ENCODE results near the gene SPTBN5. TPM values are rescaled to one million over a fixed set of nuclear protein-coding genes. Genes with fewer than 3 reads are reported as not detected.

SPTBN5 gene
- total and polyA plus RNA-seq, 2 donors (not counting 1 experiment from before 2014, with no cell fraction given) = 0.55 to 1.4 TPM

- 39% methylated on average over 3 of the region's 5 CpGs for WGBS (ENCODE audit: insufficient coverage)
- DNase-seq = no peak
- H3K27me3 Mint-ChIP-seq = no peaks in the 10 kb centered on the region
- H3K27ac Mint-ChIP-seq = peak overlapping the region; percentile 94
- Histone ChIP-seq H2AFZ (ENCODE audit: insufficient read depth, low read depth, low read length, poor library complexity, severe bottlenecking) (no peak overlapping the region), H3K9ac (ENCODE audit: low read length) (no peak overlapping the region), H3K4me3 (ENCODE audit: control extremely low read depth in 1 of 5, extremely low read depth in 1 of 5, insufficient read depth in 1 of 5, low read depth in 2 of 5, low read length in 4 of 5) (no peak overlapping the region), H3K36me3 (replicated peaks in 1 of 2; ENCODE audit: control extremely low read depth in 1 of 2, control insufficient read depth in 1 of 2, extremely low read depth in 1 of 2, insufficient read depth in 2 of 2, low read length in 1 of 2) (peaks cover 0 to 3% of the 10 kb centered on the region in 2 experiments), H3K79me2 (ENCODE audit: control insufficient read depth, insufficient read depth, low read length) (peaks cover 24% of the 10 kb centered on the region), H3K9me3 (ENCODE audit: control extremely low read depth in 1 of 3, control insufficient read depth in 2 of 3, insufficient read depth in 1 of 3, low read length in 2 of 3) (no peaks in the 10 kb centered on the region), H3K27me3 (replicated peaks in 1 of 4; ENCODE audit: control extremely low read depth in 1 of 4, control insufficient read depth in 3 of 4, insufficient read depth in 4 of 4, low read length in 3 of 4) (no peaks in the 10 kb centered on the region), H3K27ac (ENCODE audit: low read length in 2 of 2) (peak overlapping the region; percentile 33 to 78), H3K4me2 (replicated peaks; ENCODE audit: low read depth, low read length, poor library complexity, severe bottlenecking) (peak overlapping the region; percentile 65), H4K20me1 (ENCODE audit: control insufficient read depth, insufficient read depth, low read length, poor library complexity, severe bottlenecking) (no peaks in the 10 kb centered on the region), H3K4me1 (ENCODE audit: control insufficient read depth in 2 of 2, insufficient read depth in 2 of 2, low read length in 2 of 2) (peaks cover 20 to 41% of the 10 kb centered on the region in 2 donors)
- intact Hi-C loops (cut with micrococcal nuclease) = loop anchor here (2.0 kb wide), 1 partner anchor 13 kb away; no protein-coding TSS in a partner anchor
- H3K4me3 Mint-ChIP-seq = no peak overlapping the region
- H3K4me1 Mint-ChIP-seq = peaks cover 36% of the 10 kb centered on the region
- no peaks in the 10 kb centered on the region for H3K9me3 Mint-ChIP-seq (ENCODE audit: insufficient read depth)
- ChIA-PET POLR2A (no interaction called here), CTCF (interaction anchor here (0.8 to 4.2 kb wide), 3 partner anchors 31 to 162 kb away, joined by 3 to 19 read pairs (median 15); partner anchors contain the start of gene MAPKBP1)
- no peak for TF ChIP-seq CTCF (IDR thresholded peaks at IDR 0.05)
- TF ChIP-seq EZH2 (IDR thresholded peaks at IDR 0.05; ENCODE audit: borderline replicate concordance, insufficient read depth, low read depth, low read length, poor library complexity, severe bottlenecking) = no peak
- ATAC-seq (ENCODE audit: low read depth) = no peak
Observed at GRCh38 chr15:41935566-41936020, 41.7 kb upstream of the SPTBN5 start.

- peak overlapping the region; percentile 48 for H2AFZ ChIP-seq (ENCODE audit: insufficient read depth, low read depth, low read length, poor library complexity, severe bottlenecking)
- H3K27ac ChIP-seq (ENCODE audit: low read length in 2 of 2) = peak overlapping the region; percentile 33 to 78
- peak; percentile 72 for ATAC-seq (ENCODE audit: low read depth)
- 9% methylated on average over 3 of the region's 4 CpGs for WGBS (ENCODE audit: insufficient coverage)
- H4K20me1 ChIP-seq (ENCODE audit: control insufficient read depth, insufficient read depth, low read length, poor library complexity, severe bottlenecking) = no peaks in the 10 kb centered on the region
- peak overlapping the region in 1 of 5 experiments; percentile 21 for H3K4me3 ChIP-seq (ENCODE audit: control extremely low read depth in 1 of 5, extremely low read depth in 1 of 5, insufficient read depth in 1 of 5, low read depth in 2 of 5, low read length in 4 of 5)
- ChIA-PET POLR2A (interaction anchor here (0.6 to 0.7 kb wide), 3 partner anchors 11 to 449 kb away, joined by 3 to 7 read pairs (median 3); no protein-coding TSS in a partner anchor), CTCF (interaction anchor here (0.6 to 4.2 kb wide), 4 partner anchors 31 to 162 kb away, joined by 3 to 19 read pairs (median 10); partner anchors contain the start of gene MAPKBP1)
- Mint-ChIP-seq H3K27ac (peak overlapping the region; percentile 94), H3K4me3 (peak overlapping the region; percentile 53), H3K27me3 (no peaks in the 10 kb centered on the region), H3K9me3 (ENCODE audit: insufficient read depth) (no peaks in the 10 kb centered on the region), H3K4me1 (peaks cover 44% of the 10 kb centered on the region)
- peaks cover 28 to 48% of the 10 kb centered on the region in 2 donors for H3K4me1 ChIP-seq (ENCODE audit: control insufficient read depth in 2 of 2, insufficient read depth in 2 of 2, low read length in 2 of 2)
- TF ChIP-seq EZH2 (IDR thresholded peaks at IDR 0.05; ENCODE audit: borderline replicate concordance, insufficient read depth, low read depth, low read length, poor library complexity, severe bottlenecking) (no peak), CTCF (IDR thresholded peaks at IDR 0.05) (no peak)
- H3K79me2 ChIP-seq (ENCODE audit: control insufficient read depth, insufficient read depth, low read length) = peaks cover 24% of the 10 kb centered on the region
- DNase-seq = peak; percentile 63
- H3K36me3 ChIP-seq (replicated peaks in 1 of 2; ENCODE audit: control extremely low read depth in 1 of 2, control insufficient read depth in 1 of 2, extremely low read depth in 1 of 2, insufficient read depth in 2 of 2, low read length in 1 of 2) = no peaks in the 10 kb centered on the region
- intact Hi-C loops (cut with micrococcal nuclease) = loop anchor here (1.0 kb wide), 1 partner anchor 107 kb away; the partner anchor contains the start of gene JMJD7
- no peaks in the 10 kb centered on the region for H3K9me3 ChIP-seq (ENCODE audit: control extremely low read depth in 1 of 3, control insufficient read depth in 2 of 3, insufficient read depth in 1 of 3, low read length in 2 of 3)
- no peaks in the 10 kb centered on the region for H3K27me3 ChIP-seq (replicated peaks in 1 of 4; ENCODE audit: control extremely low read depth in 1 of 4, control insufficient read depth in 3 of 4, insufficient read depth in 4 of 4, low read length in 3 of 4)
- H3K4me2 ChIP-seq (replicated peaks; ENCODE audit: low read depth, low read length, poor library complexity, severe bottlenecking) = peak overlapping the region; percentile 65
- peak overlapping the region; percentile 44 for H3K9ac ChIP-seq (ENCODE audit: low read length)
Observed at GRCh38 chr15:41934843-41935242, 41.0 kb upstream of the SPTBN5 start.

All from B cell (primary cell).